ENCODE data around the gene FOXO3. TPM values are rescaled to one million over a fixed set of nuclear protein-coding genes. Genes with fewer than 3 reads are reported as not detected.

The FOXO3 gene
- total and polyA plus RNA-seq, 2 donors (not counting 1 experiment from before 2014, with no cell fraction given) = 49.5 to 63.9 TPM

GRCh38 chr6:108610957-108611586 is 50.4 kb downstream of the FOXO3 start:
- H3K79me2 ChIP-seq (ENCODE audit: control insufficient read depth, insufficient read depth, low read length) = peaks cover 96% of the 10 kb centered on the region
- no peak overlapping the region for H3K4me3 ChIP-seq (replicated peaks in 1 of 4; ENCODE audit: control extremely low read depth in 1 of 4, insufficient read depth in 1 of 4, low read depth in 3 of 4, low read length in 4 of 4)
- no peak overlapping the region for H3K4me2 ChIP-seq (ENCODE audit: extremely low read depth, insufficient read depth, low read length)
- no peak for DNase-seq (ENCODE audit: low read depth in 2 of 2)
- no peak overlapping the region for H3K9ac ChIP-seq (ENCODE audit: insufficient read depth, low read length)
- H3K36me3 ChIP-seq (ENCODE audit: control insufficient read depth, insufficient read depth, low read length) = no peaks in the 10 kb centered on the region
- TF ChIP-seq EZH2 (IDR thresholded peaks at IDR 0.05; ENCODE audit: low read length, missing control alignments) (no peak), CTCF (conservative IDR thresholded peaks at IDR 0.05 in 1 of 2, IDR thresholded peaks at IDR 0.05 in 1 of 2; ENCODE audit: low read depth in 1 of 2, low read length in 2 of 2) (no peak)
- H2AFZ ChIP-seq (ENCODE audit: low read length) = no peak overlapping the region
- peaks cover 6% of the 10 kb centered on the region for H3K4me1 ChIP-seq (ENCODE audit: control insufficient read depth, extremely low read depth, insufficient read depth, low read length)
- H3K27me3 ChIP-seq (ENCODE audit: control insufficient read depth, insufficient read depth, low read length) = no peaks in the 10 kb centered on the region
- H3K9me3 ChIP-seq (ENCODE audit: control insufficient read depth, insufficient read depth, low read depth, low read length) = no peaks in the 10 kb centered on the region
- no peaks in the 10 kb centered on the region for H4K20me1 ChIP-seq (ENCODE audit: control insufficient read depth, extremely low read depth, insufficient read depth, low read length)
- no peak overlapping the region for H3K27ac ChIP-seq (ENCODE audit: insufficient read depth, low read length)

- H3K4me3 ChIP-seq (replicated peaks in 1 of 4; ENCODE audit: control extremely low read depth in 1 of 4, insufficient read depth in 1 of 4, low read depth in 3 of 4, low read length in 4 of 4) = no peak overlapping the region
- no peak overlapping the region for H2AFZ ChIP-seq (ENCODE audit: low read length)
- H3K9ac ChIP-seq (ENCODE audit: insufficient read depth, low read length) = no peak overlapping the region
- H4K20me1 ChIP-seq (ENCODE audit: control insufficient read depth, extremely low read depth, insufficient read depth, low read length) = no peaks in the 10 kb centered on the region
- H3K36me3 ChIP-seq (ENCODE audit: control insufficient read depth, insufficient read depth, low read length) = no peaks in the 10 kb centered on the region
- H3K27me3 ChIP-seq (ENCODE audit: control insufficient read depth, insufficient read depth, low read length) = no peaks in the 10 kb centered on the region
- no peak overlapping the region for H3K4me2 ChIP-seq (ENCODE audit: extremely low read depth, insufficient read depth, low read length)
- H3K79me2 ChIP-seq (ENCODE audit: control insufficient read depth, insufficient read depth, low read length) = peaks cover 97% of the 10 kb centered on the region
- no peak for DNase-seq (ENCODE audit: low read depth in 2 of 2)
- no peaks in the 10 kb centered on the region for H3K9me3 ChIP-seq (ENCODE audit: control insufficient read depth, insufficient read depth, low read depth, low read length)
- no peak overlapping the region for H3K27ac ChIP-seq (ENCODE audit: insufficient read depth, low read length)
- TF ChIP-seq CTCF (conservative IDR thresholded peaks at IDR 0.05 in 1 of 2, IDR thresholded peaks at IDR 0.05 in 1 of 2; ENCODE audit: low read depth in 1 of 2, low read length in 2 of 2) (no peak), EZH2 (IDR thresholded peaks at IDR 0.05; ENCODE audit: low read length, missing control alignments) (no peak)
- peaks cover 6% of the 10 kb centered on the region for H3K4me1 ChIP-seq (ENCODE audit: control insufficient read depth, extremely low read depth, insufficient read depth, low read length)
These were observed 52.1 kb downstream of the FOXO3 start for GRCh38 chr6:108612852-108613251.

GRCh38 chr6:108616544-108616943 is 55.8 kb downstream of the FOXO3 start:
- peaks cover 97% of the 10 kb centered on the region for H3K79me2 ChIP-seq (ENCODE audit: control insufficient read depth, insufficient read depth, low read length)
- no peak overlapping the region for H3K4me2 ChIP-seq (ENCODE audit: extremely low read depth, insufficient read depth, low read length)
- TF ChIP-seq EZH2 (IDR thresholded peaks at IDR 0.05; ENCODE audit: low read length, missing control alignments) (no peak), CTCF (conservative IDR thresholded peaks at IDR 0.05 in 1 of 2, IDR thresholded peaks at IDR 0.05 in 1 of 2; ENCODE audit: low read depth in 1 of 2, low read length in 2 of 2) (no peak)
- H4K20me1 ChIP-seq (ENCODE audit: control insufficient read depth, extremely low read depth, insufficient read depth, low read length) = no peaks in the 10 kb centered on the region
- H3K27me3 ChIP-seq (ENCODE audit: control insufficient read depth, insufficient read depth, low read length) = no peaks in the 10 kb centered on the region
- no peaks in the 10 kb centered on the region for H3K9me3 ChIP-seq (ENCODE audit: control insufficient read depth, insufficient read depth, low read depth, low read length)
- no peak overlapping the region for H3K4me3 ChIP-seq (replicated peaks in 1 of 4; ENCODE audit: control extremely low read depth in 1 of 4, insufficient read depth in 1 of 4, low read depth in 3 of 4, low read length in 4 of 4)
- no peak overlapping the region for H2AFZ ChIP-seq (ENCODE audit: low read length)
- H3K9ac ChIP-seq (ENCODE audit: insufficient read depth, low read length) = no peak overlapping the region
- DNase-seq (ENCODE audit: low read depth in 2 of 2) = peak in 1 of 2 donors; percentile 79
- H3K4me1 ChIP-seq (ENCODE audit: control insufficient read depth, extremely low read depth, insufficient read depth, low read length) = peaks cover 17% of the 10 kb centered on the region
- H3K27ac ChIP-seq (ENCODE audit: insufficient read depth, low read length) = no peak overlapping the region
- no peaks in the 10 kb centered on the region for H3K36me3 ChIP-seq (ENCODE audit: control insufficient read depth, insufficient read depth, low read length)
